Loucy (cell line): ENCODE measurements around the gene SLC30A7.

Experiments used
- EZH2phosphoT487 ChIP-seq: fragments of 200-600 bp; IDR thresholded peaks from 2 replicates; pipeline ENCODE4 v1.6.1; 2018; ENCODE audit warnings: antibody characterized with exemption, mild to moderate bottlenecking, moderate library complexity, borderline replicate concordance
- TF ChIP-seq, protein P1 (sequence below): fragments of 200-600 bp; sonication (generic); conservative IDR thresholded peaks from 2 replicates; pipeline ENCODE4 v1.5.1; 2014; ENCODE audit warnings: mild to moderate bottlenecking, antibody characterized with exemption, low read length

- TF ChIP-seq, protein P1, sequence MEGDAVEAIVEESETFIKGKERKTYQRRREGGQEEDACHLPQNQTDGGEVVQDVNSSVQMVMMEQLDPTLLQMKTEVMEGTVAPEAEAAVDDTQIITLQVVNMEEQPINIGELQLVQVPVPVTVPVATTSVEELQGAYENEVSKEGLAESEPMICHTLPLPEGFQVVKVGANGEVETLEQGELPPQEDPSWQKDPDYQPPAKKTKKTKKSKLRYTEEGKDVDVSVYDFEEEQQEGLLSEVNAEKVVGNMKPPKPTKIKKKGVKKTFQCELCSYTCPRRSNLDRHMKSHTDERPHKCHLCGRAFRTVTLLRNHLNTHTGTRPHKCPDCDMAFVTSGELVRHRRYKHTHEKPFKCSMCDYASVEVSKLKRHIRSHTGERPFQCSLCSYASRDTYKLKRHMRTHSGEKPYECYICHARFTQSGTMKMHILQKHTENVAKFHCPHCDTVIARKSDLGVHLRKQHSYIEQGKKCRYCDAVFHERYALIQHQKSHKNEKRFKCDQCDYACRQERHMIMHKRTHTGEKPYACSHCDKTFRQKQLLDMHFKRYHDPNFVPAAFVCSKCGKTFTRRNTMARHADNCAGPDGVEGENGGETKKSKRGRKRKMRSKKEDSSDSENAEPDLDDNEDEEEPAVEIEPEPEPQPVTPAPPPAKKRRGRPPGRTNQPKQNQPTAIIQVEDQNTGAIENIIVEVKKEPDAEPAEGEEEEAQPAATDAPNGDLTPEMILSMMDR, result no peak
- no peak for TF ChIP-seq EZH2phosphoT487
Measured at GRCh38 chr1:101013776-101014175, 117.9 kb downstream of the SLC30A7 start.
